NT2/D1 (cell line): ENCODE results near the gene TARBP2.

ENCODE experiments used
- SUZ12 ChIP-seq: IDR thresholded peaks from 2 replicates; pipeline ENCODE4 v1.6.1; 2011; ENCODE audit not compliant: insufficient read length, insufficient read depth; ENCODE audit errors: extremely low read depth
- YY1 ChIP-seq: IDR thresholded peaks from 2 replicates; pipeline ENCODE4 v1.6.1; 2011; ENCODE audit not compliant: insufficient read length, insufficient read depth
- ZNF274 ChIP-seq: IDR thresholded peaks from 2 replicates; pipeline ENCODE4 v1.6.1; 2011; ENCODE audit warnings: mild to moderate bottlenecking, low read depth, low read length

- TF ChIP-seq ZNF274: no peak
- no peak for TF ChIP-seq YY1
- TF ChIP-seq SUZ12: no peak
Measured at GRCh38 chr12:53502983-53503728, 2.1 kb downstream of the TARBP2 start.
